Measurements from ENCODE around the gene NPPC.
"Not testable (repeated sequence)": the region's sequence is repeated elsewhere in the genome, so short reads cannot be mapped to it uniquely, and the experiment has no call there.

Gene NPPC

DNA sequence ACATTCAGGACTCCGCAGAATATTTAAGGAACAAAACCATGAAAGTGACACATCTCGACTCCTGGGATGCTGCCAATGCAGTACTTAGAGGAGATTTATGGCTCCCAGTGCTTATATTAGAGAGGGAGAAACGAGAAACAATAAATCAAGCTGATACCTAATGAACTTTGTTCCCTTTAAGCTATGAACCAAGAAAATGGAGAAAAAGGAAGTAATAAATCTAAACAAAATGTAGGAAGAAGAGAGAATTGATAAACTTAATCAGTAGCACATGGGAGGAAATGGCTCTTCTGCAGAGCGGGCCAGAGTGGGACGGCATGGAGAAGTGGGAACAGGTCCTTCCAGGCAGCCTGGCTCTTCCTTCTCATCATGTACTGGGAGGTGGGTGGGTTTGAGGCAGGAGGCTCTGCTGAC lies 42.7 kb downstream of the NPPC start:
- FAIRE-seq: no peak

- FAIRE-seq: no peak
These were observed 43.5 kb downstream of the NPPC start for GRCh38 chr2:231882646-231883045.

- not testable (repeated sequence) for FAIRE-seq
These were observed 45.8 kb downstream of the NPPC start for GRCh38 chr2:231880371-231880770.

GRCh38 chr2:231879216-231879615 lies 47.0 kb downstream of the NPPC start:
- FAIRE-seq: no peak

DNA sequence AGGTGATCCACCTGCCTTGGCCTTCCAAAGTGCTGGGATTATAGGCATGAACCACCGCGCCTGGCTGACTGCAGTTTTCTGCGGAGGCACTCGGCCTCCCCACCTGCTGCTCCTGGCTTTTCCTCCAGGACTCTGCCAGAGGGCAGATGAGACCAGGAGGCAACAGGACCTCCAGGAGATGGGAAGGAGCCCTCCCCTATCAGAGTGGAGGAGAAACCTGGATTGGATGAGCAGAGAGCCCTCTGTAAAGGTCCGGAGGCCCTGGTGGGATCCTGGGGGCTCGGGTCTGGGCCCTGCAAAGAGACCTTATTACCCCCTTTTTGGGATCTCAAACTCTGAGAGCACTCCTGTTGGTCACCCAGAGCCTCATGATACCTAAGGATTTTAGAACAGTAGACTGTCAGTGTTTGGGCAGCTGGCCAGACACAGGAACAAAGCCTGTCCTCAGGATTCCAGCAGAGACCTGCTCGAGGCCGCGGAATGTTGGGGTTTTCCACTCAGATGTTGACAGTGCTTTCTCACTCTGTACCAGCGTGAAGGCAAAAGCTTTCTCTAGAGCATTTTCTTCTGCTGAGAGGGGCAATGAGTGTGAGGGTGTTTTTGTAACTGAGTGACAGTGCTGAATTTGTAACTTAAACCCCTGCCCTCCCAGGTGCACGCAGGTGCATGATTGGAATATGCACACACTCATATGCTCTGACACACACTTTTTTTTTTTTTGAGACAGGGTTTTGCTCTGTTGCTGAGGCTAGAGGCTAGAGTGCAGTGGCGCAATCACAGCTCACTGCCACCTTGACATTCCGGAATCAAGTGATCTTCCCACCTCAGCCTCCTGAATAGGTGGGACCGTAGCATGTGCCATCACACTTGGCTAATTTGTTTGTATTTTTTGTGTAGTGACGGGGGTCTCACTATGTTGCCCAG lies 48.4 kb downstream of the NPPC start:
- no peak for FAIRE-seq

- FAIRE-seq: no peak
These were observed 51.3 kb downstream of the NPPC start for GRCh38 chr2:231874944-231875343.

Measured in TTC549 (cell line).